ENCODE results near the gene OGT. TPM values are rescaled to one million over a fixed set of nuclear protein-coding genes. Genes with fewer than 3 reads are reported as not detected.

Gene OGT
- total and polyA plus RNA-seq, 8 donors = 117 to 325 (median 277) TPM

DNA sequence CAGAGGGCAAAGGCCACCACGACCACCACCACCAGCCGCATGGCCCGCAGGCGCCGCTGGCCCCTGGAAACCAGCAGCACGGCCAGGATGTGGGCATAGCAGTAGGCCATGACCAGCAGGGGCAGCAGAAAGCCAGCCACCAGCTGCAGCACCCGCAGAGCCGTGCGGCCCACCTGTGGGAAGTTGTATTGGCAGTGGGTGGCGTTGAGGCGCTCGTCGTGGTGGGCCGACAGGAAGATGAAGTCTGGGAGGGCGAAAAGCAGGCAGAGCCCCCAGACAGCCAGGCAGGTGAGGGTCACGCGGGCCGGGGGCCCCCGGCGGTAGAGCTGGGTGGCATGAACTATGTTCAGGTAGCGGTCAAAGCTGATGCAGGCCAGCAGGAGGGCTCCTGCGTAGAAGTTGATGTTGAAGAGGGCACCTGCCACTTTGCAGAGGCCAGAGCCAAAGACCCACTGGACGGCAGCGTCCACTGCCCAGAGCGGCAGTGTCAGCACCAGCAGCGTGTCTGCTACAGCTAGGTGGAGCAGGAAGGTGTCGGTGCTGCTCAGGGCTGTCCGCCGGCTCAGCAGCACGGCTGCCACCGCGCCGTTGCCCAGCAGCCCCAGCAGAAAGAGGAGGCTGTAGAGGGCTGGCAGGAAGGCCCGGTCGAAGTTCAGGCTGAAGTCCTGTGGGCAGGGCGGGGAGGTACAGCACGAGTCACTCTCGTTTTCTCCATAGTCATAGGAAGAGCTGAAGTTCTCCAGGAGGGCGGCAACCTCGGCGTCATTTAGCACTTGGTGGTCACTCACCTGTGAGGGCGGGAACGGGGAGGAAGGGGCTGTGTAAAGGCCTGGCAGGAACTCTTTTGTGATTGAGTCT is 84.0 kb downstream of the OGT start:
- H3K4me1 ChIP-seq = no peaks in the 10 kb centered on the region
- peak overlapping the region in 1 of 2 donors; percentile 16 for H3K4me3 ChIP-seq
- TF ChIP-seq, protein P1, sequence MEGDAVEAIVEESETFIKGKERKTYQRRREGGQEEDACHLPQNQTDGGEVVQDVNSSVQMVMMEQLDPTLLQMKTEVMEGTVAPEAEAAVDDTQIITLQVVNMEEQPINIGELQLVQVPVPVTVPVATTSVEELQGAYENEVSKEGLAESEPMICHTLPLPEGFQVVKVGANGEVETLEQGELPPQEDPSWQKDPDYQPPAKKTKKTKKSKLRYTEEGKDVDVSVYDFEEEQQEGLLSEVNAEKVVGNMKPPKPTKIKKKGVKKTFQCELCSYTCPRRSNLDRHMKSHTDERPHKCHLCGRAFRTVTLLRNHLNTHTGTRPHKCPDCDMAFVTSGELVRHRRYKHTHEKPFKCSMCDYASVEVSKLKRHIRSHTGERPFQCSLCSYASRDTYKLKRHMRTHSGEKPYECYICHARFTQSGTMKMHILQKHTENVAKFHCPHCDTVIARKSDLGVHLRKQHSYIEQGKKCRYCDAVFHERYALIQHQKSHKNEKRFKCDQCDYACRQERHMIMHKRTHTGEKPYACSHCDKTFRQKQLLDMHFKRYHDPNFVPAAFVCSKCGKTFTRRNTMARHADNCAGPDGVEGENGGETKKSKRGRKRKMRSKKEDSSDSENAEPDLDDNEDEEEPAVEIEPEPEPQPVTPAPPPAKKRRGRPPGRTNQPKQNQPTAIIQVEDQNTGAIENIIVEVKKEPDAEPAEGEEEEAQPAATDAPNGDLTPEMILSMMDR (IDR thresholded peaks at IDR 0.05) = no peak
- DNase-seq (no peak), ATAC-seq (no peak)
- H3K9me3 ChIP-seq = no peaks in the 10 kb centered on the region
- H3K27ac ChIP-seq = no peak overlapping the region
- no peaks in the 10 kb centered on the region for H3K27me3 ChIP-seq
- peaks cover 0 to 19% of the 10 kb centered on the region in 2 donors for H3K36me3 ChIP-seq
- intact Hi-C loops (cut with DNase I) = no loop called here

DNA sequence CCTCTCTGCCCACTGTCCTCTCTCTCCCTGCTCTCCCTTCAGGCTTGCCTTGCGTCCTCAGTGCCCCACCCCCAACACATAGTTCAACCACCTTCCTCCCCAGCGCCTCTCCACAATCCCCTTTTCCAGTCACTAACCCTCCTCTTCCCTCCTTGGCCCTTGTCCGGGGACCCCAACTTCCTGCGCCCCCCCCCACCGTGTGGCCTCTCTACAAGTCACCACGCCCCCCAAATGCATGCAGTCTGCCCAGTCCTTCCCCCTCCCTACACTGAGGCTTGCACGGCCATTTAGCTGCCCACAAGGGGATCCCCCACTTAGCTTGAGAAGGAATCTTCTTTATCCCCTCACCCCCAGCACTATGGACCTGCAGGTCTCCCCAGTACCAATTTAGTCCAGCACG is 84.8 kb downstream of the OGT start:
- no peak overlapping the region for H3K27ac ChIP-seq
- H3K27me3 ChIP-seq = no peaks in the 10 kb centered on the region
- H3K4me1 ChIP-seq = peaks cover 3 to 7% of the 10 kb centered on the region in 2 donors
- H3K9me3 ChIP-seq = no peaks in the 10 kb centered on the region
- intact Hi-C loops (cut with DNase I) = no loop called here
- TF ChIP-seq, protein P1 (IDR thresholded peaks at IDR 0.05) = no peak
- H3K4me3 ChIP-seq = peak overlapping the region in 1 of 2 donors; percentile 16
- DNase-seq = no peak
- no peak for ATAC-seq
- peaks cover 0 to 12% of the 10 kb centered on the region in 2 donors for H3K36me3 ChIP-seq

DNA sequence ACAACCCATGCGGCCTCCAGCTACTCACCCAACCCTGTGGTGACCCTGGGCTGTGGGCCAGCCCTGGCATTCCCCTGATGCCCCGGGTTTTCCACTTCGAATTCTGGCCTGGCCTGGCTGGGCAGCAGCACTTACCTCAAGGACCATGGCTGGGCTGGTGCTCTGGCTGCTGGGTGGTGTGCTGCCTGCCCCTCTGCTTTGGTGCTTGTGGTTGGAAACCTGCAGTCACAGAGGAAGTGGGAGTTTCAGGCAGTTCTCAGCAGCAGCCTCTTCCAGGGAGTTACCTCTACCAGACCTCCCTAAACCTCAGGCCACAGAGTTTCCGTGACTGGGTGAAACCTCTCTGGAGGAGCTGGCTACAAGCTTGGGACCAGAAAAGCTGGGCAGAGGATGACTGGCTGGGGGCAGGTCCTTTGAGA is 85.4 kb downstream of the OGT start, which contains the start of gene CXCR3:
CXCR3 (minus strand) TSS at position 209 of the 419 bp plus-strand sequence; CDS start at position 147, 62 bp downstream.
- H3K9me3 ChIP-seq = no peaks in the 10 kb centered on the region
- H3K27ac ChIP-seq = no peak within 1 kb of the TSS
- peak; percentile 50 for ATAC-seq
- peak within 1 kb of the TSS in 1 of 2 donors; percentile 16 for H3K4me3 ChIP-seq
- intact Hi-C loops (cut with DNase I) = no loop called here
- TF ChIP-seq, protein P1 (IDR thresholded peaks at IDR 0.05) = no peak
- DNase-seq = peak in 2 of 4 donors; percentile 50 to 61
- no peaks in the 10 kb centered on the region for H3K27me3 ChIP-seq
- H3K36me3 ChIP-seq = peaks cover 0 to 9% of the 10 kb centered on the region in 2 donors
- peaks cover 6 to 13% of the 10 kb centered on the region in 2 donors for H3K4me1 ChIP-seq

DNA sequence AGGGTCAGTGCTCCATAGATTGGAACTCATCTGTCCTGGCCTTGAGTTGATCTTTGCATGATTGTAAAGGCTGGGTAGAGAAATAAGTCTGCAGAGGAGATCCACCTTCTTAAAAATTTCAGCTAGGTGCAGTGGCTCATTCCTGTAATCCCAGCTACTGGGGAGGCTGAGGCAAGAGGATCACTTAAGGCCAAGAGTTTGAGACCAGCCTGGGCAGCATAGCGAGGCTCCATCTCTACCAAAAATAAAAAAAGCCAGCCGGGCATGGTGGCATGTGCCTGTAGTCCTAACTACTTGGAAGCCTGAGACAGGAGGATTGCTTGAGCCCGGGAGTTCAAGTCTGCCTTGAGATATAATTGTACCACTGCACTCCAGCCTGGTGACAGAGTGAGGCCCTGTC is 85.9 kb downstream of the OGT start:
- peaks cover 7 to 18% of the 10 kb centered on the region in 2 donors for H3K4me1 ChIP-seq
- H3K27me3 ChIP-seq = no peaks in the 10 kb centered on the region
- H3K4me3 ChIP-seq = no peak overlapping the region
- H3K27ac ChIP-seq = no peak overlapping the region
- no peak for DNase-seq
- H3K36me3 ChIP-seq = peaks cover 0 to 4% of the 10 kb centered on the region in 2 donors
- no peak for ATAC-seq
- H3K9me3 ChIP-seq = no peaks in the 10 kb centered on the region
- TF ChIP-seq, protein P1 (IDR thresholded peaks at IDR 0.05) = no peak
- intact Hi-C loops (cut with DNase I) = no loop called here

DNA sequence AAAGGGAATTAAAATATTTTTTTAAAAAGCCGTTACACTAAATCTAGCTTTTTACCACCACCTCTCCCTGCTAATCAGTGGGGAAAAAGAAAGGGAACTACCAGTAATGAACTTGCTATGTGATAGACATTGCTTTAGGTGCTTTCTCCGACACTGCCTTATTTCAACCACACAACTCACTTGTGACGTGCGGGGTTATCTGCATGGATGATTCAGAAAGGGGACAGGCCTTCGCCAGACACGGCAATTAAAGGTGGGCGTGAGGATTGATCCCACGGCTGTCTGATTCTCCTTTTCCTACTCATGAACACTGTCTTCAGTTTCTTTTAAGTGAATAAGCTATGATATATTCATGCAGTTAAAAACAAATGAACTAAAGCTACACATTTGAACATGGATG is 86.3 kb downstream of the OGT start:
- Histone ChIP-seq H3K4me1 (peaks cover 7 to 19% of the 10 kb centered on the region in 2 donors), H3K36me3 (peaks cover 0 to under 1% of the 10 kb centered on the region in 2 donors)
- TF ChIP-seq, protein P1 (IDR thresholded peaks at IDR 0.05) = no peak

More for the DNA sequence above, 86.3 kb downstream of the OGT start:
- no peaks in the 10 kb centered on the region for H3K27me3 ChIP-seq
- no peaks in the 10 kb centered on the region for H3K9me3 ChIP-seq
- intact Hi-C loops (cut with DNase I) = no loop called here
- H3K27ac ChIP-seq = no peak overlapping the region
- H3K4me3 ChIP-seq = no peak overlapping the region
- no peak for ATAC-seq
- DNase-seq = no peak
